Measurements from ENCODE around the gene CFAP53.
"Not testable (repeated sequence)": the region's sequence is repeated elsewhere in the genome, so short reads cannot be mapped to it uniquely, and the experiment has no call there.

The CFAP53 gene

DNA sequence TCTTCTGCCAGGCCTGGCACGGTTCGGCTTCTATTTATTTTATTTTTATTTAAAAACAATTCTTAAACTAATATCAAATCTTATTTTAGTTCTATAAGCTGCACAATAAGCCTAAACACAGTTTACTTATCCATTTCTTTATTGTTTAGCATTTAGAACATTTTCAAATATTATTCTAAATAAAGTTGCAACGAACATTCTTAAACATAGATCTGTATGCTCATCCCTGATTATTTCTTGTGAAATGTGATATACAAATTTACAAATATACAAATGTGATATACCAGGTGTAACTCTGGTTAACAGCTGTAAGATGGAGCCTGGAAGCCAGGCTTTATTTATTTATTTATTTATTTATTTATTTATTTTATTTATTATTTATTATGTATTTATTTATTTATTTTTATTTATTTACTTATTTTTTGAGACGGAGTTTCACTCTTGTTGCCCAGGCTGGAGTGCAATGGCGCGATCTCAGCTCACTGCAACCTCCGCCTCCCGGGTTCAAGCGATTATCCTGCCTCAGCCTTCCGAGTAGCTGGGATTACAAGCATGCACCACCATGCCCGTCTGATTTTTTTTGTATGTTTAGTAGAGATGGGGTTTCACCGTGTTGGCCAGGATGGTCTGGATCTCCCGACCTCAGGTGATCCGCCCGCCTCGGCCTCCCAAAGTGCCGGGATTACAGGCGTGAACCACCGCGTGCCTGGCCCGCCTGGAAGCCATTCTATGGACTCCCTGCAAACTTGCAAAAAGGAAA, 22.2 kb upstream of the CFAP53 start:
- DNase-seq (ENCODE audit: low read depth in 3 of 3): not testable (repeated sequence)

DNA sequence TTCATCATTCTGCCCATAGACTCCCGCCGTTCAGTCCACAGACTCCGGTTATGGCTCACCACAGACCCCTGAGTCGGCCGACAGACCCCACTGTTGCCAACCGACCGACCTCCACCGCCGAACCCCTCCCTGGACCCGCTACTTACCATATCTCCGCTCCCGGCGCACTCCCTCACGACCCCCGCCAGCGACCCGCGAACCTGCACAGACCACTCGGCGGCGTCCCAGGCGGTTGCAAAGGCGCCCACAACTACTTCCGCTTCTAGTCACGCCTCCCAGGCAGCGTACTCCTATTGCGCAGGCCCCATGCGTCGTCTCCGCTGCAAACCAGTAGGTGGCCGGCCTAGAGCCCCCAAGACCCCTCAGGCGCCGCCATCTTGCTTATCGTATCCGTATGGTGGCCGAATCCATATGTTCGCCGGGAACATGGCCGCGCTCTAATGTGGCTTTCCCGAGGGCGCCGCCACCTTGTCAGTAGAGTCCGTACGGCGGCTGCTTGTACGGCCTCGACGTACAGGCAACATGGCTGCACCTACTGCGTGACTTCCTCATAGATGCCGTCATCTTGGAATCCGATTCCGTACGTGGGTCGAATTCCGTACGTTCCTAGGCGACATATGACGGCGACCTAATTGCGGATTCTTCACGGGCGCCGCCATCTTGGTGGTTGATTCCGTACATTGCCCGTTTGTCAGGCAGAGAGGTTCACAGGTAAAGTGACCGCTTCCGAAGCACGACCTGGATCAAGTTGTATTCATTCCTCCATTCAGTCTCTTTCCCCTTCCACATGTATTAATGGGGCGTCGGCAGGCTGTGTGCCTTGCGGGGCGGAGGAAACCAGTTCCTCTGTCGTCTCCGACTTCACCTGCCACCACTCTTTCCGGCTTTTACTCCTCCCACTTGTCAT, 21.4 kb upstream of the CFAP53 start, which contains the start of gene CXXC1:
CXXC1 (minus strand) TSS at position 252 of the 907 bp plus-strand sequence; CDS start at position 149, 103 bp downstream.
- DNase-seq (ENCODE audit: low read depth in 3 of 3): peak; percentile 91 to 96 (median 92)

DNA sequence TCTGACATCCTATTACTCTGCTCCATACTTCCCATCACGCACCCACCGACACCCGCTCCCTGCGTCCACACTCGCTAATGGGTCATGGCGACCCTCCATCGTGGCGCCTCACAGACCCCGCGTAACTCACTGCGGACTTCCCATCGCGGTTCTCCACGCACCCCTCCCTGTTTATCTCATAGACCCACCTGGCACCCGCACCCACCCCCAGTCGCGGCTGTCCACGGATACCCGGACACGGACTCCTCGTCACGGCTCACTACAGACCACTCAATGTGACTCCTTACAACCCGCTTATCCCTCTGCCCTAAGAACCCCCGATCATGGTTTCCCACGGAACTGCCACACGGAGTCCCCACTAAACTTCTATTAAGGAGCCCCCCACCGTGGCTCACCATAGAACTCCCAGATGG, 20.7 kb upstream of the CFAP53 start:
- no peak for DNase-seq (ENCODE audit: low read depth in 3 of 3)

DNA sequence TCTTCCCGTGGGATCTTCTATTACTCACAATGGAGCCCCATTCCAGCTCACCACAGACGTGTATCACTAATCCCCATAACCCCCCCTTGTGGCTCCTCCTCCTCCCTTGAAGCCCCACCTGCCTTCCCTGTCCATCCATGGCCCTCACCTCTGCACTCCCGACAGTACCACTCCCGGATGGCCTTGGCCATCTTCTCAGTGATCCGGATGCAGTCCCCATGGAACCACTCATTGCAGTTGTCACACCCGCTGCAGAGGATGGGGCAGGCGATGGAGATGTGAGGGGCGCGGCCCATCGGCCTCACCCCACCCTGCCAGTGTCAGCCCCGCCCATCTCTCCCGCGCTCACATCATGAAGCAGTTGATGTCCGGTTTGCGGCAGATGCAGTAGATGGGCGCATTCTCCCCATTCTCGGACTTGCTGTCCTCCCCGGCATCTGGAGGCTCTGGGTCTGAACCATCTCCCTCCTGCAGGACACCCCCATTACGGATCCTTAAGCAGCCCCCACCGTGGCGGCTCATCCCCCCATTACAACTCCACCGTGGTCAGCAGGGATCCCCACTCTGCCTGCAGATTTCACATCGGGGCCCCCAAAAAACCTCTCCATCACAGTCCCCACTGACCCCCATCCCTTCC, 20.2 kb upstream of the CFAP53 start:
- DNase-seq (ENCODE audit: low read depth in 3 of 3): no peak

DNA sequence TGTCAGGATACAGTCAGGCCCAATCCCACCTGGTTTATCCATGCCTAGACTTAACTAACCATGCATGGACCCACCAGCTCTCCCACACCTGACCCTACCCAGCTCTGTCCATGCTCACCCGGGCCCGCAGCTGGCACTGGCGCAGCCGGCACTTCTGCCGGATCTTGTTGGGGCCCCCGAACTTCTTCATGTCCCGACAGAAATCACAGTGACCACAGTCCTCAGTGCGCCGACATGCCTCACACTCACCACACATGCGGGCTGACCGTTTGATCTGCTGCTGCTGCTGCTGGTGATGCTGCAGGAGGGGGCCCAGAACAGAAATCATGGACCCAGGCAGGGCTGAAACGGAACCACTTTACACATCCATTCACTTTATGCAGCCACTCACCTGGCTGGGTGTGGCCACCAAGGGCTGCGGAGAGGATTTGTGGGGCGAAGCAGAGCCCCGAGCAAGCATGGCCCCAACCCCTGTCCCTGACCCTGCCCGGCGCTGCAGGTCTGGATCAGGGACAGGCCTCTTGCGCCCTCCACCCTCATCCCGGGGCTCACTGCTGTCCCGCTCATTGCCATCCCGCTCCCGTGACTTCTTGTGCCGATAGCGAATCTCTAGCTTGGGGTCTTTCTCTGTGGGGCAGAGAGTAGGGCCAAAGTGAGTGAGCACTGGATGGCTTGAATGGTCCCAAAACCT, 19.5 kb upstream of the CFAP53 start:
- no peak for DNase-seq (ENCODE audit: low read depth in 3 of 3)

DNA sequence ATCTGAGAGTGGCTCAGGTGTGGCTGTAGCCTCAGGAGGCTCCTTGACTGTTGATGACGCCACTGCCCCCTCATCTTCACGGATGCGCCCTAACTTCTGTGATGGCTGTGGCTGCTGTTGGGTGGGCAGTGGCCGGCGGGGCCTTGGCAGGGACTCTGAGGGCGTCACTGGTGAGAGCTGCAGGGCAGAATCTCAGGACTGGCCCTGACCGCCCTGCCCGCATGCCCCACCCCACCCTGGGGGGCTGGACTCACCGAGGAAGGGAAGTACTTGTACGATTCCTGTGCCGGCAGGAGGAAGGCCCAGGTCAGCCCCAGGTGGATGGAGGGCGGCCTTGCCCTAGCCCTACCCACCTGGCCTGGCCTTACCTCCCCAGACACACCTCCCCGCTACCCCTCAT, 18.8 kb upstream of the CFAP53 start:
- no peak for DNase-seq (ENCODE audit: low read depth in 3 of 3)

DNA sequence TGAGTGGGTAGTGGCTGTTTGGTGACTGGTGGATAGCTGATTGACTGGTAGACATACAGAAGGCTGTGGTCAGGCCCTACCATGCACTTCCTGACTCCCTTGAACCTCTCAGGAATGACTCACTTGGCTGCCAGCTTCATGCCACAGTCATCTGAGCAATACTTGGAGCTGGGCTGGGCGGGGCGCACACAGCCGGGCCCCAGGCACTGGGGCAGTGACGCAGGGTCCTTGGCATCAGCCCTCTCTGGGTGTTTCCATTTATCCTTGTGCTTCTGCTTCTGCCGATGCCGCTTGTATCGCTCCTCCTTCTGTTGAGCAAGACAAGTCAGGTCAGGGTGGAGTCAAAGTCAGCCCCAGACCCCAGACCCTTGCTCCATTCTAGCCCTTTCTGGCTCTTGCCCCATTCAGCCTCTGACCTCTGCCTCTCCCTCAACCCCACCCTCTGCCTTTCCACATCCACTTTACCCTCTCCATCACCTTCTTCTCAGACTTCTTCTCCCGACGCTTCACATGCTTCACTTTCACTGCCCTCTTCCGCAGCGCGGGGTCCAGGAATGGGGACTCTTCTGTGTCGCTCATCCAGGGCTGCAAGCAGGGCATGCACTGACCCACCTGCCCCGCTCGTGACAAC, 18.1 kb upstream of the CFAP53 start:
- no peak for DNase-seq (ENCODE audit: low read depth in 3 of 3)

DNA sequence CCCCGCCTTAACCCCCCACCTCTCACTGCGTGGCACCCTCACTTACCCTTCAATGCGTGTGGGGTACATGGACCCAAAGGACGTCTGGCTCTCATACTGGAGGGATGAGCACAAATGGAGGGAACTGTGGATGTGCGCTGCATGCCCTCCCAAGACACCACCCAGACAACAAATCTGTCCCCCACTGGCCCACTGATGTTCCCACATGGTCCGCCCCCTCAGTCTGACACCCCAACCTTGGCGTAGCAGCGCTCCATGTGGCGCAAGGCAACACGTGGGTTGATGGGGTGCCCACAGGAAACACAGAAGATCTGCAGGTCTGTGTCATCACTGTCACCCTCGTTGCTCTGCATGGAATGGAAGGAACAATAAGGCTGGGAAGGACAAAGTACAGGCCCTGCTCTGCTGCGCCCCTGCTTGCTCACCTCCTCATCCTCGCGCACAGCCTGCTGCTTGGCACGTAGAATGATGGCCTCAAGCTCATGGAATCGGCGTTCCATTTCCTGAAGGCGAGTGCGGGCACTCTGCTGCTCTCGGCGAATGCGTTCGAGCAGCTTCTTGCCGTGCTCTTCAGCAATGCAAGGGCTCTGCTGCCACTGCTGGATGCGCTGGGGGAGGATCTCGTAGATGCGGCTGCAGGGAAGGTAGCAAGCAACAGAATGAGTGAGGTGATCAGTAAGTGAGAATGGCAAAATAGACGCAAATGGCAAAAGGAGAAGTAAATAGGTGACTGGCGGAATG, 17.3 kb upstream of the CFAP53 start:
- DNase-seq (ENCODE audit: low read depth in 3 of 3): no peak

DNA sequence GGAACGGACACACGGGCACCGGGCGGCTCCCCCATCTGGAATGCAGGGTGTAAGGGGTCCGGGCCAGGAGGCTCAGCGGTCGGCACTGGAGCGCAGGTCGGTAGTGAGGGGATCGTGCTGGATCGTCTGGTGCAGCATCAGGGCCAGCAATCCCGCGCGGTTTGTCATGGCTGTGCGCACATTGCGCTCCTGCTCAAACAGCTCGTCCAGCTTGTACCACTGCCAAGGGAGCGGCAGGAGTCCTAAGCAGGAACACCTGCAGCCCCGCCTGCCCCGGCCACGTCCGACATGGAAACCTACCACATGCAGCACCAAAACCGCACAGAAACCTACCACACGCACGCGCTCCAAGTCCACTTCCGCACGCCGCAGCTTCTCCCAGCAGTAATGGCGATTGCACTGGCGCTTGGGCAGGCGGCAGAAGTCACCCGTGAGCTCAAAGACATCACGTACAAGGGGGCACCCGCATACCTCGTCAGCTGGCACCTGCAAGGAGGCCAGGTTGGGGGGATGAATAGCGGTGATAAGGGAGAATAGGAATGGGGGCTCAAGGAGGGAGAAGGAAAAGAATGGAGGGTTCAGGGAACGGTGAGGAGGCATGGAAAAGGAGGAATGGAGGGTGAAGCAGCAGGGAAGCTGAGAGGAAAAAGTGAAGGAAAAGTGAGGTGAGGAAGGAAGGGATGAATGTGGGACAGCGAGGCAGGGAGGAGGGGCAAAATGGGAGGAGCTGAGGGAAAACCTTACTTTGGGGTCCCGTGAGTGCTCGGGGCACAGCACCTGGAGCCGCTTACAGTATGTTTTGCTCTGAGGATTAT, 16.4 kb upstream of the CFAP53 start:
- DNase-seq (ENCODE audit: low read depth in 3 of 3): no peak

DNA sequence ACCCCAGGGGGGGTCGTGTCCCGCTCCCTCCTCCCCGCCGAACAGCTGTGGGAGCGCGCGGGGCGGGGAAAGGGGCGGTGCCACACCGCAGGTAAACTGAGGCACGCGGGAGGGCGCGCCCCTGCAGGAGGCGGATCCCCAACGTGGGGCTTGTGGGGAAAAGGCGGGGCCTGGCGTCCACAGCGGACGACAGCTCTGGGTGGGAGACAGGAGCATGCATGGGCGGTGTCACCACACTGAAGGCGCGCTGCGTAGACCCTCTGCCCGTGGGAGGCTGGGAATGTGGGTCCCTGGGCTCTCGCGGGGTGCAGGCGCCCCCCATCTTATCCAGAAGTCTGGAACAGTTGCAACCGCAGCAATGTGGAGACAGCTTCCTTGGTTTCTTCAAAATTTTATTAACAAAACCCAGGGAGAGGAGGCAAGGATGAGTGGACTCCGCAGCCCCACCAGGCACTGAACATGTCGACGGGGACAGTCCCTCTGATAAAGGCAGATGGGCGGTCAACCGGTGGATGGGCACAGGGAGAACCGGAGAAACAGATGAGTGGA, 15.8 kb upstream of the CFAP53 start:
- no peak for DNase-seq (ENCODE audit: low read depth in 3 of 3)

DNA sequence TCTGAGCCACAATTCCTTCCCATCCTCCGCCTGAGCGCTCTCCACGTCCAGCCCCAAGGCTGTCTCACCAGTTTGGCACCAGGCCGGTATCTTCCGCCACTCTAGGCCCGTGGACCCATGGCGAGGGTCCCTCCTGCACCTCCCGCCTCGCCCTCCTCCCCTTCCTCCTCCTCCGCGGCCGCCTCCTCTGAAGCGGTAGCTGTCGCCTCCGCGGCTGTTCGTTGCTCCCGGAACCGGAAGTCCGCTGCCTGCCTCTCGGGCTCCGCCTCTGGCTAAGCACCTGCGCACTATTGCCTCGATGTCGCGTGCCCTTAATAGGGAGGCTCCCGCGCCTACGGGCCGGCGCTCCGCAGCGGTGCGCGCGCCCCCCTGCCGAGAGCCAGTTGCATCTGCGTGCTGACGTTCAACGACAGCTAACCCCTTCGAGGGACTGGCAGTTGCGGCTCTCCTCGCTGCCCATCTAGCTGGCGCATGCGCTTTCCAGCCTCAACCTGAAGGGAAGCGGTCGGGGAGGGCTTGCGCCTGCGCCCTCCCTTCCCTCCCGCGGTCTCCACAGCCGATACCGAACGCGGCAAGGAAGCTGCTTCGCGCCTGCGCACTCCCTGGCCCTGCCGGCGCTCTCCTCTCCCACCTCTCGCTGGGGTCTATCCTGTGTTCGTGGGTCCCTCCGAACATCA, 15.1 kb upstream of the CFAP53 start, which contains the start of gene MBD1:
MBD1 (minus strand) TSS at position 229 of the 677 bp plus-strand sequence. CDS start 1,531 bp downstream, outside the sequence.
- peak; percentile 88 to 92 (median 91) for DNase-seq (ENCODE audit: low read depth in 3 of 3)

DNA sequence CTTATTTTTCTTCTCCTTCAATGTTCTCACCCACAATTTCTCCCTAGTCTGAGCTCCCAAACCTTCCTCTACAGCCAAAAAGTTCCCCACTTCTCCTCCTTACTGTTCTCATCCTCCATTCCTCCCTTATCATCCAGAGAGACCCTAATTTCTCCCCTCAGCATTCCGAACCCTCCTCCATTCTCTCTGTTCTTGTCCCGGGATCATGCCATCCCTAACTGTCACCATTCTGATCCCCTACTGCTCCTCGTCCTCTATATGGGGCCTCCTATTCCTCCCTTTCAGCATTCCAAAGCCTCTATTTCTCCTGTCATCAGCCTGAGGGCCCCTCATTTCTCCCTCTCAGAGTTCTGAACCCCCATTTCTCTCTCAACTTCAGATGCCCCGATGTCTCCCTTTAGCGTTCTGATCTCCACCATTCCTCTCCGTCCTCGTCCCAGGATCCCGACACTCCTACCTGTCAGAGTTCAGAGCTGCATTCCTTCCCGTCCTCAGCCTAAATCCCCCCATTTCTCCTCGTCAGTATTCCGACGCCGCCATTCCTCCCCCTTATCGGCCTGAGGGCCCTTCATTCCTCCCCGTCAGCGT, 14.5 kb upstream of the CFAP53 start:
- DNase-seq (ENCODE audit: low read depth in 3 of 3): no peak

DNA sequence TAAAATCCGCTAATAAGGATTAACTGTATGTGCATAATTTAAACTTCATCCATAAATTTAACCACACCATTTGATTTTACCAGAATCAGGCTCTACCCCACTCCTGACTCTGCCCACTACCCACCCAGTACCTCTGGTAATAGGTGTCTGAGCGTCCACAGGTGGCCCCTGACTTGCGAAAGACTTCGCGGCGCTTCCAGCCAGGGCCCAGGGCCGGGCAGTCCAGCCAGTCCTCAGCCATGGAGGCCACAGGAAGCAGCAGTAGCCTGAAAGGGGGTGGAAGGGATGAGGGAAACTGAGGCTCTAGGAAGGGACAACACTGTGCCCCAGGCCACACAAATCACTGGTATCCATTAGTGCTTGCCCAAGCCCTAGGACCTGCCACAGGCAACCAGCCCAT, 13.5 kb upstream of the CFAP53 start:
- DNase-seq (ENCODE audit: low read depth in 3 of 3): no peak

DNA sequence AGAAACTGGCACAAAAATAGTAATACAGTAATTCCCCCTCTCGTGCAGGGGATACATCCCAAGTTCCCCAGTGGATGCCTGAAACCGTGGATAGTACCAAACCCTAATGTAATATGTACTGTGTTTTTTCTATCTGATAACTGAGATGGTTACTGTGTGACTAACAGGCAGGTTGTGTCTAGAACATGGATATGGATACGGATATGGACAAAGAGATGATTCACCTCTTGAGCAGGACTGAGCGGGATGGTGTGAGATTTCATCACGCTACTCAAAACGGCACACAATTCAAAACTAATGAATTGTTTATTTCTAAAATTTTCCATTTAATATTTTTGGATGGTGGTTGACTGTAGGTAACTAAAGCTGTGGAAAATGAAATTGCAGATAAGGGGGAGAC, 11.6 kb upstream of the CFAP53 start:
- no peak for DNase-seq (ENCODE audit: low read depth in 3 of 3)

DNA sequence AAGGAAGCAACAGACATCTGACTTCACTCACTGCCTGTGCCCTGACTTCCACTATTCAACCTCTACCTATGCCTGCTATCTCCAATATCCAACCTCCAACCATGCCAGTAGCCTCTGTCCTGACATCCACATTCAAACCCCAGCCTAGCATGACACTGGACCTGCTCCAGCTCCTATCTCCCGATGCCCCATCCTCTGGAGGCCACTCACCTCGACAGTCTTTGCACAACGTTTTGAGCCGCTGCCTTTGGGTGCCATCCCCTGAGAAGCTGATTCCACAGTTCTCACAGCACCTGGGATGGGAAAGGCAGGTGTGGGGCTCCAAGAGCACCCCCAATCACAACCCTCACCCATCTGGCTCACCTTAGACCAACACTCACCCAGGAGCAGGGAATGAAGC, 10.2 kb upstream of the CFAP53 start:
- no peak for DNase-seq (ENCODE audit: low read depth in 3 of 3)

DNA sequence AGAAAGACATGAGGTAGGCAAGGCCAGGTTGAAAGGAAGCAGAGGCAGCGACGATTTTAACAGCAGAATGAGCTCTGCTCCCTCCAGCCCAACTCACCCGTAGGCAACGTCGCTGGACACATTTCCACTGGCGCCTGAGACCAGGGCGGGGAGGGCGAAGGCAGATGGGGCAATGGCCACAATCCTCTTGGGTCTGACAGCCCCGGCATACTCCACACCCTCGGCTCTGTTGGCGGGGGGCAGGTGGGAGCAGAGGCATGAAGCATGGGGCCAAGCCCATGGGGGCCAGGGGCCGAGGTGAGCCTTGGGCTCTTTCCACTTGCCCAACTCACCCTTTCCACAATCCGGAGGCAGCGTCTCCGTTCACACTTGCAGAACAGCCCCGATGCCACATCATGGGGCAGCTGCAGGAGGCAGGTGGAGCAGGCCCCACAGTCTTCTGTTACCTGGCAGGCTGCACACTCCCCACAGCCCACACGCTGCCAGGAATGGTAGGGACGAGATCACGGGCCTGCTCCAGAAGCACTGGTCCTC, 9.3 kb upstream of the CFAP53 start:
- no peak for DNase-seq (ENCODE audit: low read depth in 3 of 3)

DNA sequence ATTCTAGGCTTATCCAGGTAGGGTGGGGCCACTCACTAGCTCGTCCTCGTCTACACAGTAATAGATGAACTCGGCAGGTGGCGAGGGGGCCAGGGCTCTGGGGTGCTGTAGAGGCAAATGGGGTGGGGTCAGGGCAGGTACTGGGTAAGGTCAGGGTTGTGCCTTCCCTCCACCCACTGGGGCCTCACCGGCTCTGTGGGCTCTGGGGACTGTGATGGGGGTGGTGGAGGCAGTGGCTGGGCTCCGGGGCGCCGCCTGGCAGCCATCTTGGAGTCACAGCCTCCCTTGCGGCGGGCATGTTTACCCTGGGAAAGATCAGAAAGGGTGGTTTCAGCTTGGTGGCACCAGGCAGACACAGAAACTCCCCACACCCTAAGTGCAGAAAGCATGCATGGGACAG, 8.6 kb upstream of the CFAP53 start:
- DNase-seq (ENCODE audit: low read depth in 3 of 3): no peak

DNA sequence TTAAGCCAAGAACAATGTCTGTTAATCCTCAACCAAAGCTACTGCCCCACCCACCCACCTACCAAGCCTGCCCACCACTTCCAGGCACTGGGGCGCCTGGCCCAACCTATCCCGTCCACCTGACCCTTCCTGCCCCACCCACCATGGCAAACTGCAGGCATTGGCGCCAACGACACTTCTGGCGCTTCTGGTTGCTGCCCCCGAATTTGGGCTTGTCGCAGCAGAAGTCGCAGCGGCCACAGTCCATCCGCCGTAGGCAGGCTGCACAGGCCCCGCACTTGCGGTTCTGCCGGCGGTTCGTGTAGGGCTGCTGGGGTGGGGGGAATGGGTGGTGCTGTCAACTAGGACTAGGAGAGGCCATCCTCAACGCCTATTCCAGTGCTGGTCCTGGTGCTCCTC, 7.7 kb upstream of the CFAP53 start:
- no peak for DNase-seq (ENCODE audit: low read depth in 3 of 3)

Data from stimulated activated CD4-positive, alpha-beta T cell treated with anti-CD3 and anti-CD28 coated beads, TNF-alpha, amount 100 ng/mL, for 48 hours (primary cell).